ENCODE measurements around the gene GLB1L2.

Gene GLB1L2

DNA sequence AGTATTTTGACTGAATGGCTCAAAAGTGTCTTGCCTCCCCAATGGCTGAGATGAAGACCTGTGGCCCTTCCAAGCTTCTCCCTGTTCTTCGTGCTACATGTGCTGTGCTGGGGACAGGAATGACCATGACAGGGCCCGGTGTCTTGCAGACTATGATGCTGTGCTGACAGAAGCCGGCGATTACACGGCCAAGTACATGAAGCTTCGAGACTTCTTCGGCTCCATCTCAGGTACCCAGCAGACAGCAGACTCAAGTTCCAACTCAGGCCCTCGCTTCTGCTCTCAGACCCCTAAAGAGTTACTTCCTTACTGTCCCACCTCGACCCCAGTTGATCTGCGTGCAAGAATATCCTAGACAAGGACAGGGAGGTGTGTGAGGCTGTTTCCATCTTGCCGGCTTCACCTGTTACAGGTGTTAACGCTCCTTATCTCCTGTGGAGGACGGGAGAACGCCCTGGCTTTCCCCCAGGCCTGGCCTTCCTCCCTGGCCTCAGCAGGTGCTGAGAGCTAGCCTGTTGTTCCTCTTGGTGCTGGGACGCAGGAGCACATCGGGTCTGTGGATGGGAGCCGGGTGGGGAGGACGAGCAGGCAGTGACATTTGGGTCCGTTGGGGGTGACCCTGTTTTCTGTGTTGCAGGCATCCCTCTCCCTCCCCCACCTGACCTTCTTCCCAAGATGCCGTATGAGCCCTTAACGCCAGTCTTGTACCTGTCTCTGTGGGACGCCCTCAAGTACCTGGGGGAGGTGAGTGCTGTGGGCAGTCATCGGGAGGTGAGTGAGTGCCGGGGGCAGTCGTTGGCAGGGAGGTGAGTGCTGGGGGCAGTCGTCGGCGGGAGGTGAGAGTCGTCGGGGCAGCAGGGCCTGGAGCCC, 38.1 kb downstream of the GLB1L2 start:
- no peak for DNase-seq (ENCODE audit: low spot score)

DNA sequence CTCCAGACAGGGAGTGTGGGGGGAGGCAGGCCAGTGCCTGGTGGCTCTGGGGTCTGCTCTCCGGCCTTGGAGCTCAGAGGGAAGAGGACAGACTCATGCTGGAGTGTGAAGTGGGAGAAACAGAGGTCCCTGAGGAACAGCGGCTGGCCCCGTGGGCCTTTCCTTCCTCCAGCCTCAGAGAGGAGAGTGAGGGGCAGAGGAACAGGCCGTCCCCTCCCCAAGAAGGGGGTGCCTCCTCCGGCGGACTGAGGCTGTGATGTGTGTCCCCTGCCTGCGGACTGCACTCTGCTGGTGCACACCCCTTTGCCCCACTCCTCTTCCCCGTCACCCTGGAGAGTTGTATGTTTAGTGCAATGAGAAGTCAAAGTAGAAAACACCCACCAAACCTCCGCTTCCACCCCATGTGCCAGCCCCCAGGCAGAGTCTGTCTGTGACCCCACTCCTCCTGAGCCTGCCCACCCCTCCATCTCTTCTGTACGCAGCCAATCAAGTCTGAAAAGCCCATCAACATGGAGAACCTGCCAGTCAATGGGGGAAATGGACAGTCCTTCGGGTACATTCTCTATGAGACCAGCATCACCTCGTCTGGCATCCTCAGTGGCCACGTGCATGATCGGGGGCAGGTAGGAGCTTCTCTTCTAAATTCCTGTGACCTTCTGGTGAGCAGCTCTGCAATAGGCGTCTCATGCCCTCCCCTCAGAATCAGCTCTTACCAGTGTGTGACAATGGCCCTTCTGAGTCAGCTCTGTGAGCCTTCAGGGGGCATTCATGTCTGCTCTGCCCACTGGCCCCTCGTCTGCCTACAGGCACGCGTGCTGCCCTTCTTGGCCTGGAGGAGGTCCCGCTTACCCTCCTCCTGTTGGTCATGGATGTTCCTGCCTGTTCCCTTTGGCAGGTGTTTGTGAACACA, 39.0 kb downstream of the GLB1L2 start:
- no peak for DNase-seq (ENCODE audit: low spot score)

DNA sequence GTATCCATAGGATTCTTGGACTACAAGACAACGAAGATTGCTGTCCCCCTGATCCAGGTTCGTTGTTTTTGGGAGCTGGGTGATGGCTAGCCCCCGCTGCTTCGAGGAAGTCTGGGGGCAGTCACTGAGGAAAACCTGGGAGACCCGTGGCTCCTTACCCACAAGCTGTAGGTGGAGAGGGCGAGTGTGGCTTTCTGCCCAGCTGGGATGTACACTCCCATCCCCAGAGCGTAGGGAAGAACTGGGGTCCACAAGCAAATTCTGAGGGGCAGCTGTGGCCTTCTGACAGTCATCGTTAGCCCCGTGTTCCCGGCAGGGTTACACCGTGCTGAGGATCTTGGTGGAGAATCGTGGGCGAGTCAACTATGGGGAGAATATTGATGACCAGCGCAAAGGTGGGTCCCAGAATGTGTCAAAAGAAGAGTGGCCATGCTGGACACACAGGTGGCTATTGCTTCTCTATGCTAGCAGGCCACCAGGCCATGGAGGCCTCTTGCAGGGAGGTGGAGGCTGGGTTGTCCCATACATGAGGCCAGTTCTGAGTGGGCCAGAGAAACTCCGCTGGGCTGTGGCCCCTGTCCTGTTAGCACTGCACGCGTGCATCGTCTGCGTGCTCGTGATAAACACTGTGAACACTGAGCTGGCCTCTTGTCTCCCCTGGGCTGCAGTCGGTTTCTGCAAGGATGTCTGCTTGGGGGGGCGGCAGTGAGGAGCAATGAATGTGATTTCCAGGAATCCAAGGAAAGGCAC, 39.8 kb downstream of the GLB1L2 start:
- no peak for DNase-seq (ENCODE audit: low spot score)

DNA sequence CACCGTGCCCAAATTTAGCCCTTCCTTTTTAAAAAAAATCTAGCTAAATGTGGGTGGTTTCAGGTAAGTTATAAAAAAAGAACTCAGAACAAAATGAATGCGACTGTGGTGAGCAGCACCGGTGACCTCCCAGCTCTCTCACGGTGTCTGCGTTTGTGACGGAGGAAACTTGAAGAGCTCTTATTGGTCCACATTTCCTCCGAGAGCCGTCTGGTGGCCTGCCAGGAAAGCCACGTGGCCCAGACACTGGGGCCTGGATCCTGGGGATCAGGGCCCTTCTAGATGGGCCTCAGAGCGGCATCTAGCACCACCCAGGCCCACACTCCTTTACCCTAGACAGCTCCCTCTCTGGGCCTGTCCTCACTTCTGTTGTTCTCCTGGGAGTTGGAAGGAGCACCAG, 40.7 kb downstream of the GLB1L2 start:
- DNase-seq (ENCODE audit: low spot score) = no peak

DNA sequence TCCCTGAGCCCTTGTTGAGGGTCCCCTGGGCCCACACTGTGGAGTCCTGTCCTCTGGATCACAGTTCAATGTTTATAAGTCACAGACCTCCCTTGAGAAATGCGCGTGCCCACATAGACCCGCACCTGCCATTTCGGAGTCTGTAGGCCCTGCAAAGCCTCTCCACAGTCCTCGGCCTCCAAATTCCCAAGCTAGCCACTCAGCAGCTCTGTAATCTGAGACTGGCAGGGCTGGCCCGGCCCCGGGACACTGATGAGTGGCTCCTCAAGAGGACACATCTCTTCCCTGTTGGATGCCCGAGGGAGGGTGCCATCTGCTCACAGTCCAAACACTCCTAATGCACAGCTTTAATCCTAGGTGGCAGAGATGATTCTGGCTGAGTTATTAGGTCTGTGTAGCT, 41.2 kb downstream of the GLB1L2 start:
- peak; percentile 31 for DNase-seq (ENCODE audit: low spot score)

DNA sequence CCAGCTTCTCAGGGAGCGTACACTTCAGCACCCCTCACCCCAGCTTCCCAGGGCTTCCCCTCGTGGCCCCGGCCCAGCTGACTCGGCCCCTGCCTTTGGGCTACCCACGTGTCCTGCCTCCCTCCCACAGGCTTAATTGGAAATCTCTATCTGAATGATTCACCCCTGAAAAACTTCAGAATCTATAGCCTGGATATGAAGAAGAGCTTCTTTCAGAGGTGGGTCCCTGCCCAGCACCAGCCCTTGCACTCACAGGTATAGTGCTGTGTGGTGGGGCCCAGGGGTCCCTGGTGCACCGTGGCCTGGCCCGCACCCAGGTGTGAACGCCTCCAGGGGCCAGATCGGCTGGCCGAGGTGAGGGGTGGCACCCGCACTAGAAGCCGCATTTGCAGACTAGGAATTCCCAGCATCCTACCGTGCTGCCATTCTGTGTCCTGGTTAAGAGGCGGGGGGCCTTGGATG, 41.8 kb downstream of the GLB1L2 start:
- no peak for DNase-seq (ENCODE audit: low spot score)

DNA sequence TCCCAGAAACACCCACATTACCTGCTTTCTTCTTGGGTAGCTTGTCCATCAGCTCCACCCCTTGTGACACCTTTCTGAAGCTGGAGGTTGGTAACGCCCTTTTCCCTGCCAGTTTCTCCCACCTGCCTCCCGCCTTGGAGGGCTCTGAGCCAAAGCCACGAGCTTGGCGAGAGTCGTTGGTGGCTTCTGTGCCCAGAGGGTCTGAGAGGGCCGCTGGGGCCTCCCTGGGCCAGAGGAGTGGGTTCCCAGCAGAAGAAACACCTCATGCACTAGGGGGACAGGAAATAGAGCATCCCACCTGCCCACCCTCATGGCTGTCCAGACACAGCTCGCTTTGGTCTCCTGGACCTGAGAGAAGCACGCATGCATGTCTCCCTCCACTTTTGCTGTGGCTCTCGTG, 42.4 kb downstream of the GLB1L2 start:
- DNase-seq (ENCODE audit: low spot score) = no peak

DNA sequence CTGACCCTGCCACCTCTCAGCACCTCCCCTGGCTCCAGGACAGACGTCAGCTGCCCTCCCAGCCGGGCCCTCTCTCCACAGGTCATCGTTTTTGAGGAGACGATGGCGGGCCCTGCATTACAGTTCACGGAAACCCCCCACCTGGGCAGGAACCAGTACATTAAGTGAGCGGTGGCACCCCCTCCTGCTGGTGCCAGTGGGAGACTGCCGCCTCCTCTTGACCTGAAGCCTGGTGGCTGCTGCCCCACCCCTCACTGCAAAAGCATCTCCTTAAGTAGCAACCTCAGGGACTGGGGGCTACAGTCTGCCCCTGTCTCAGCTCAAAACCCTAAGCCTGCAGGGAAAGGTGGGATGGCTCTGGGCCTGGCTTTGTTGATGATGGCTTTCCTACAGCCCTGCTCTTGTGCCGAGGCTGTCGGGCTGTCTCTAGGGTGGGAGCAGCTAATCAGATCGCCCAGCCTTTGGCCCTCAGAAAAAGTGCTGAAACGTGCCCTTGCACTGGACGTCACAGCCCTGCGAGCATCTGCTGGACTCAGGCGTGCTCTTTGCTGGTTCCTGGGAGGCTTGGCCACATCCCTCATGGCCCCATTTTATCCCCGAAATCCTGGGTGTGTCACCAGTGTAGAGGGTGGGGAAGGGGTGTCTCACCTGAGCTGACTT, 43.2 kb downstream of the GLB1L2 start:
- no peak for DNase-seq (ENCODE audit: low spot score)

DNA sequence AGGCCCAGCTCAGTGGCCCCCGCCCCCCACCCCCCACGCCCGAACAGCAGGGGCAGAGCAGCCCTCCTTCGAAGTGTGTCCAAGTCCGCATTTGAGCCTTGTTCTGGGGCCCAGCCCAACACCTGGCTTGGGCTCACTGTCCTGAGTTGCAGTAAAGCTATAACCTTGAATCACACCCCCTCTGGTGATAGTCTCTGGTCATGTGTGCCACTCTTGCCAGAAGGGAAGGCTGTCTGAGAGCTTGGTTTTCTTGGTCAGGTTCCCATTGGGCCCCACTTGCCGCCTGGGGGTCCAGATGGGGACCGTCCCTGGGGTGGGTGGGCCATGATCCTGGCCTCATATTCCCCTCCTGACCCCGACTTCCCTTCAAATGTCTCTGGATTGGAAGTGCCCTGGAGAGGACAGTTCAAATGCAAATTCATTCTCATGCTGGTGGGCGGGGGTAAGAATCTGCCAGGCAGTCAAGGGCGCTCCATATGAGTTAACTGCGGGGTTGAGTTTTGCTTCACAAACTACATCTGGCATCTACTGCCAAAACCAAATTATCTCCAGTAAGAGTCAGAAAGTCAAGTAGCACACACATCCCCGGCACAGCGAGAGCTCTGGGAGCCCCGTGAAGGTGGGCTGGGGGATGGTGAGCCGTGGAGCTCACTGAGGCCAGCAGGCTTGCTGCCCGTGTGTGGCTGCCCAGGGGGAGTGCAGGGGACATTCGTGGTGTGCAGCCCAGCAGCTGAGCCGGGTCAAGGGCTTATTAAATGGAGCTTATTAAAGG, 44.5 kb downstream of the GLB1L2 start:
- no peak for DNase-seq (ENCODE audit: low spot score)

DNA sequence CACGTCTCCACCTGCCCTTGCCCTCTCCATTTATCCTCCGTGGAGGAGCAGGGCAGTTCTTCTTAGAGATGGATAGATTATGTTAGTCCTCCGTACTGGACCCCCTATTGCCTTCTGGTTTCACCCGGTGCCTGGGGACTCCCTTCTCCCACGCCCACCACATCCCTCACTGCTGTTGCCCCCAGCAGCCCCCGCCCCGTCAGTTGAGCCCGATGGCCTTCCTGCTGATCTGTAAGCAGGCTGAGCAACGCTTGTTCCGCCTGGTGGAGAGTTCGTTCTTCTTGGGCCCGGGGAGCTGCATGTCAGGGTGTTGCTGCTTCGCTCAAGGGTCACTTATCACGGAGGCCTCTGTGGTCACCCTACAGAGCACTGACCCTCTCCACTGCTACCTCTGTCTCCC, 46.1 kb downstream of the GLB1L2 start:
- DNase-seq (ENCODE audit: low spot score) = no peak

DNA sequence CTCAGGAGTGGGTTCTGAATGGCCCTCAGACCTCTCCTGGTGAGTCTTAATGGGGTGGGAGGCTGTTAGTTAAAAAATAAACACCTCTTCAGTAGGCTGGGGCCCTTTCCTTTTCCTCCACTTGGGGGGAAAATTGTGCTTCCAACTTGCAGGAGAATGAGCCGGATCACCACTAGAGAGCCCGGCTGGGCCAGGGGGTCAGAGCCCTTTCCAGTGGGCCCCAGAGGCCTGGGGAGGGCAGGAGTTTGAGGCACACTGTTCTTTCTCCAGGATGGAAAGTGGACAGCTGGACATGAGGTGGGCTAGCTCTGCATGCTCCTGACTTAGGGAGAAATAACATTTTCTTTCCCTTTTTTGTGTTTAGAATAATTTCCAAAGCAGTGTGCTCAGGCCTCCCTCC, 47.5 kb downstream of the GLB1L2 start:
- DNase-seq (ENCODE audit: low spot score) = no peak

DNA sequence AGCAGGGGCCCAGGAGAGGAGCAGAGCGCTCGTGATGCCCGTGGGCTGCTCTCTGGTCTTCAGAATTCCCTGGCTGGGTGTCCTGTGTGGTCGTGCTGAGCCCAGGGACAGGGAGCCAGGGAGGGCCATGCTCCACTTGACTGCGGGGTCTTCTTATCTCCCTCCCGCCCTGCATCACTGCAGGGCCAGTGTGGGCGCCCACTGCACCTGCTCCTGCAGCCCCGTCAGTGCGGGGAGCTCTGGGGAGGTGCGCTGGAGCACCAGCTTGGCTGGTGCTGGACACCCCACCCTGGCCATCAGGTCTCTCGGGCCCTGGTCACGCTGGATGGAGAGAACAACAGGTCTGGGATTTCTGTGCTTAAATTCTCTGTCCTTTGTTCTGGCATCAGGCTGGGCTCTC, 48.4 kb downstream of the GLB1L2 start:
- no peak for DNase-seq (ENCODE audit: low spot score)

DNA sequence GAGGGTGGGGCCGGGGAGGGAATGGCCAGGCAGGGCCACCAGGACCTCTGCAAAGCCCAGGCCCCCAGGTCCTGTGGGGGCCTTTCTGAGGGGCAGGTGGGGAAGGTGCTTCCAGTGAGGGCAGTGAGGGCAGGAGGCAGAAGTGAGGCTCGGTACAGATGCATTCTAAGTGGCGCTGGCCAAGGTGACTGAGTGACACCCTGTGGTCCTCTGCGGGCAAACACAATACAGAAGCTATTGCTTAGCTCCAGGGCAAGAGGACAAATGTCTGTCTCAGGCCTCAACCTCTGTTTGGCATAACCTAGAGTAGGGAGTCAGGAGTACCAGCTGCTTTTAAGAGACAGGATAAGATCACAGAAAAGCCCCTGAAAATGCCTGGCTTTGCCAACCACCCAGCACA, 49.0 kb downstream of the GLB1L2 start:
- DNase-seq (ENCODE audit: low spot score) = no peak

DNA sequence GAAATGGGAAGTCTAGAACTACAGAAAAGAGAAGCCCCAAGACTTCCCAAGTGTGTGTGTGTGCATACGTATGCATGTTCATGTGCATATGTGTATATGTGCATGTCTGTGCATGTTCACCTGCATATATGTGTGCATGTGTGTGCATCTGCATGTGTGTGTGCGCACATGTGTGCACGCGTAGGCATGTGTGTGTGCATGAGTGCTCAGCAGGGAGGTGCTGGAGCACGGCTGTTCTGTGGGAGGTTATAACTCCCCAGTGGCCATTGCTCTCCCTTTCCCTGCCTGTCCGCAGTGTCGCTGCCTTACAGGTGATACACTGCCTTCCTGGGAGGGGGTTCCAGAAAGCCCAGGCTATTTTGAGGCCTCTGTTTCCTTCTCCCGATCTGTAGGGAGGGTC, 50.5 kb downstream of the GLB1L2 start:
- no peak for DNase-seq (ENCODE audit: low spot score)

DNA sequence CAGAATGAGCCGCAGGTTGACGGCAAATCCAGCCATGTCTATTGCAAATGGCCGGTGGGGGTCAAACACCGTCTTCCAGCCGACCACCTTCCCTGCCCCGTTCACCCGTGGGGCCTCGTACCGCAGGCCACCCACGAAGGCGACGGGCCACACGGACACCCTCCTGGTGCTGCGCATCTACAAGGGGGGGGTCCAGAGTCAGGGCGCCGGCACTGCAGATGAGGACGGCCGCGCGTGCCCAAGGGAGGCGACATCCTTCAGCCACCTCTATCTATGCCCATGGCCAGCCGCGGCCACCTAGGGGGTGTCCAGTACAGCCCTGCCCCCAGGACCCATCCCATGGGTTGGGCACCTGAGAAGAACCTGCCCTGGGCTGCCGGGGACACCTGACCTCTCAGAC, 51.0 kb downstream of the GLB1L2 start:
- no peak for DNase-seq (ENCODE audit: low spot score)

DNA sequence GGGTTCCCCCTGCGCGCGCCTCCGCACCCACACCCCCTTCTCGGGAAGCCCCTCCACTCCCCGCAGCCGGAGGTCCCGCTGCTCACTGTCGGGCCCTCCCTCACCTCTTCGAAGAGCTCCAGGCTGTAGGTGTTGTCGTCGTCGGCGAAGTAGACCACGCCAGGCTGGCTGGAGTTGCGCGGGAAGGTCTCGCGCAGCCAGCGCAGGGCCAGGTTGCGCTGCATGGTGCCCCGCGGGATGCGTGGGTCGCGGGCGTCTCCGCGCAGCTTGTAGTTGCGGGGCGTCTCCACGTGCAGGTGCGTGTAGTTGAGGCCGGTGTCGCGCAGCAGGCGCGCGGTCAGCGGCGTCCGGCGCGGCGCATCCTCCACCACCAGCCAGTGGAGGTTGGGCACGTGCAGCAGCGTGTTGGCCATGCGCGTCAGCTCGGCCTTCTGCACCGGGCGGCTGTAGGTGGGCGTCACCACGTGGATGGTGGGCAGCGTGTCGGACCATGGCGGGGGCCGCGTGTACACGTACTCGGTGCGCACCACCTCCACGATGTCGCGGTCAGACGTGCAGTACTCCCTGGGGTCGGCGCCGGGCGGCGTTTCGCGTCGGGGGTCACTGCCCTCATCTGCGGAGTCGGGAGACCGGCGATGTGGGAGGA, 51.9 kb downstream of the GLB1L2 start:
- DNase-seq (ENCODE audit: low spot score) = no peak

DNA sequence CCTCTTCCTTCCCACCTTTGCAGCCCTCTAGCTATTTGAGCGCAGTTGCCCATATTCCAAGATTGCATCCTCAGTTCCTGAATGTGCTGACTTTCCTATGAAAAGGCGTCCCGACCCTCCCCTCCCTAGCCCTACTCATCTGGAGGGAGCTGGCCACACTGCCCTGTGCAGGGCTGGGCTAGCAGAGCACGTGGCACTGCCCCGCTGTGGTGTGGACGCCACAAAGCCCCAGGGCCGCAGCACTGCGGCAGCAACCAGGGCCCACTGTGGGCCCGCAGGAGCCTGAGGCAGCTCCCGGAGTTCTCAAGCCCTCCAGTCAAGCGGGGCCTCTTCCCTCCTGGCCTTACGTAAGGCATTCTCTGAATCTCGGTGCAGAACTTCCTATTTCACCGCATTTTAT, 52.6 kb downstream of the GLB1L2 start:
- DNase-seq (ENCODE audit: low spot score) = no peak

DNA sequence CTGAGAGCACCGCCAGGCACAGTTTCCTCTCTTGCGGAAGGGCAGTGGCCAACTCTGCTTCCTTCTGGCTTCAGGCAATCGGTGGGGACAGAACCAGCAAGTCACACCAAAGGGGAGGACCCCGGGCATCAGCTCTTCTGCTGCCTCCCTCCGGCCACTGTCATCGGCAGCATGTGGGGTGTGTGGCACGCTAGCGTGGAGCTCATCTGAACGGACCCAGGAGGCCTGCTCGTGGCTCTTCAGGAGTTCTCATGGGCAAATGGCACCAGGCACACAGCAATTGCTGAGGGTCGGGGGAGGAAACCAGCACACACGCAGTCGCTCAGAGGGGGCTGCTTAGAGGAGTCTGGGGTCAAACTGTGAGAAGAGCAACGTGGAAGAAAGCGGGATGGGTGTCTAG, 53.4 kb downstream of the GLB1L2 start:
- no peak for DNase-seq (ENCODE audit: low spot score)

DNA sequence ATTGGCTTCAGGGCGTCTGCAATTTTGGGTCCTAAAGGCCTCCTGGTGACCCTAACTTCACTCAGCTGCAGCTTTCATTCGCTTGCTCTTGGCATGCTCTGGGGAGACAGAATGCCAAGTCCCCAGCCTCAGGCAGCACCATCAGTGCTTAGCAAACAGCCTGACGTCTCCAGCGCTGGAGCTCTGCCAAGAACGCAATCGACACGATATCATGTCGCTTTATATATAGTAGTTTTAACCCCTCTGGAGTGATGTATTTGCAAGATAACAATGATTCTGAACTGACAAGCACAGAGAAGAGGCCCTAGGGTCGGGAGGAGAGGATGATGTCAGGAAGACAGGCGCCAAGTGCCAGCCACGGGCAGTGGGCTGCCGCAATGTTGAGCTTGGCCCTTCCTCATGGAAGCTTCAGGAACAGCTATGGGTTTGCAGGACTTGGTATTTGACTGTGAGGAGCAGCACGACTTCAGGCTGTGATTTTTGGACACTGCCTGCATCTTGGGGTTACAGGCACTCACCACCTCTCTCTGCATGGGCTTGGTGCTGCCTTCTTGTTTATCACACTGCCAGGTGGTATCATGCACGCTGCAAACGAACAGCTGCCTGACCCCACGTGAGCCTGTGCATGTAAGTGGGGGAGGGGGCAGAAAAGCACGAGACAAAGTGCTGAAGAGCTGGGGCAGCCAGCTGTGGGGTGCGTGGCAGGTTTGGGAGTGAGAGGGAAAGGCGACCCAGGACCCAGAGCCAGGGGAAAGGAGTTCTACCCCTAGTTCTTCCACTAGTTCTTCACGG, 54.2 kb downstream of the GLB1L2 start:
- DNase-seq (ENCODE audit: low spot score) = peak; percentile 60

DNA sequence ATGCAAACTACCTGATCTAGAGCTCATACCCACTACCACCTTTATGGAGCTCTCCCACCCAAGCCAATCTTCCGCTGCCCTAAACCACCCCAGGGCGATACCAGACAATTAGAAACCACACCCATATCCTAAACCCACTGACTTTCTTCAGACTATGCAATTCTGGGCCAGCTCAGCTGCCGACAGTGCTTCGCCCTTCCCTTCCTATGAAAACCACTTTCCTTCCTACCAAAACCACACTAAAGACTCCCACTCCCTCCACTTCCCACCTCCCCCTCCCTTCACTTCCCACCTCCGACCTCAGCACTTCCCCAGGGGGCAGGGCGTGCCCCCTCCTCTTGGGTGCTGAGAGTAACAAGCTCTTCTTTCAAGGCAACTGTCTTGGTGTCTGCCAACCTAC, 55.2 kb downstream of the GLB1L2 start:
- DNase-seq (ENCODE audit: low spot score) = no peak

Measured in globus pallidus (tissue), 1 donor.